Stimulated activated CD4-positive, alpha-beta T cell treated with anti-CD3 and anti-CD28 coated beads, TNF-alpha, amount 100 ng/mL, for 24 hours (primary cell): ENCODE measurements around the gene TRIM63.

Experiments
- DNase-seq, 3 experiments: peaks; one replicate each; pipeline ENCODE4 v3.0.0-alpha.2; 2020; ENCODE audit warnings: low read depth in 3 of 3

The TRIM63 gene

GRCh38 chr1:26034504-26035202, 32.8 kb downstream of the TRIM63 start:
- DNase-seq: no peak

DNA sequence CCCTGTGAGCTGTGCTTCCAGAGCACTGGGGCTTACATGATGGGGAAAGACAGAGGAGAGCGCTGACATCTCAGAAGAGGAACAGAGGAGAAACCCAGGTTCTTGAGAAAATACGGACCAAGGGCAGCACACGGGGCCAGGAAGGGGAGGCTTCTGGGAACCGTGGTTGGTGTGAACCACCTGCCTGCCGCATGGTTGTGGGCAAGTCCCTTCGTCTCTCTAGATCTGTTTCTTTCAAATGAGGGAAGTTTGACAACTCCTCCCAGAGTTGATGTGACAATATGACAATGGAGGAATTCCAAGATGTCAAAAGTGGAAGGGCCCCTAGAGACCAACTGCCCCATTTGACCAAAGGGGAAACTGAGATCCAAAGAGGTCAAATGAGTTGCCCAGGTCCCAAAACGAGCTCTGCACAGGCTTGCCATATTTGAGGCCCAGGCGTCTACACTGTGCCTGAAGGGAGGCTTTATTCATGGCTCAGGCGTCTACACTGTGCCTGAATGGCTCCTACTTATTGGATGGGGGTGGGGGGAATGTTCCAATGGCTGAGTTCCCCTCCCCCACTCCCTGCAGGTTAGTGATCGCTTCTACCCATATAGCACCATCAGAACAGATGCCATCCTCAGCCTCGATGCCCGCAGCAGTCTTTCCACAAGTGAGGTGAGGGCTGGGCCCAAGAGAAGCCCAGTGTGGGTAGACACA, 34.6 kb downstream of the TRIM63 start:
- DNase-seq: no peak

GRCh38 chr1:26031611-26032220, 35.7 kb downstream of the TRIM63 start:
- no peak for DNase-seq

DNA sequence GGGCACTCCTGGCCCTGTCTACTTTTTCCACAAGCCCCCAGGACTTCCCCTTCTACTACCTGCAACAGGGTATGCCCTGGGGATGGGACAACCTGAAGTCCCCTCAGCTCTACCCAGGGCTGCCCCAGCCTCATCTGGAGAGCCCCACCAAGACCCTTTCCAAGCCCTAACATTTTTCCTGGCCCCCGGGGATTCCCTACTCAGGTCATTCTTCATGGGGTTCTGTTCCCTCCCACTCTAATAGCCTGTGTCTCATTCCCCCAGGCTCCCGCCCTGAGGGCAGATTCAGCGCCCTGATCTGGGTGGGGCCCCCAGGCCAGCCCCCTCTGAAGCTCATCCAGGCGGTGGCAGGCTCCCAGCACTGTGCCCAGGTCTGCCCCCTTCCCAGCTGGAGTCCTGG, 36.2 kb downstream of the TRIM63 start:
- no peak for DNase-seq

- DNase-seq: no peak
Observed at GRCh38 chr1:26029864-26030481, 37.5 kb downstream of the TRIM63 start.

DNA sequence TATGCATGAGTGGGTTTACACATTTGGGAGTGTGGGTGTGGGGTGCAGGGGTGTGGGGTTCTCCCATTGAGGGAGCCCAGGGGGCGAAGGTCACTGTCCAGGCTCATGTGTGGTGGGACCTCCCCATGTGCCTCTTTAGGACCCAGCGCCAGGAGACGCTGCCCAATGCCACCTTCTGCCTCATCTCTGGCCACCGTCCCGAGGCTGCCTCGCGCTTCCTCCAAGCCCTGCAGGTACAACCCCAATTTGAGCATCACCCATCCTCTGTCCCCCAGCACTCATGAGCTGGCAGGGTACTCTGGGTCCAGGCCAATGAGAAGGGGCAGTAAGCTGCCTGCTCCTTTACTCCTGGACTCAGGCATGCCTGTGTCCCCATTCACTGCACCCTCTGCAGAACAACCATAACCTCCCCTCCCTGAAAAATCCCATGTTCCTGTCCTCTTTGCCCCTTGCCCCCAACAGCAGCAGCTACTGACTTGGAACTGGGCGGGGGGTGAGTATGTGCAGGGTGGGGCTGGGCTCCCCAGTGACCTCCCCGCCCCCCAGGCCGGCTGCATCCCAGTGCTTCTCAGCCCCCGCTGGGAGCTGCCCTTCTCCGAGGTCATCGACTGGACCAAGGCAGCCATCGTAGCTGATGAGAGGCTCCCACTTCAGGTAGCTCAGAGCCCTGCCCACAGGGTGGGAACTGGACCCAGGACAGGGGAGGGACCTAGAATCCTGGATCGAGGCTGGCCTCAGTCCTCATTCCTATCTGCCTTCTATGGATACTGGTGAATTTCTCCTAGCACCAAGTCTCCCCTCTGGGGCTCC, 38.2 kb downstream of the TRIM63 start:
- DNase-seq: no peak

DNA sequence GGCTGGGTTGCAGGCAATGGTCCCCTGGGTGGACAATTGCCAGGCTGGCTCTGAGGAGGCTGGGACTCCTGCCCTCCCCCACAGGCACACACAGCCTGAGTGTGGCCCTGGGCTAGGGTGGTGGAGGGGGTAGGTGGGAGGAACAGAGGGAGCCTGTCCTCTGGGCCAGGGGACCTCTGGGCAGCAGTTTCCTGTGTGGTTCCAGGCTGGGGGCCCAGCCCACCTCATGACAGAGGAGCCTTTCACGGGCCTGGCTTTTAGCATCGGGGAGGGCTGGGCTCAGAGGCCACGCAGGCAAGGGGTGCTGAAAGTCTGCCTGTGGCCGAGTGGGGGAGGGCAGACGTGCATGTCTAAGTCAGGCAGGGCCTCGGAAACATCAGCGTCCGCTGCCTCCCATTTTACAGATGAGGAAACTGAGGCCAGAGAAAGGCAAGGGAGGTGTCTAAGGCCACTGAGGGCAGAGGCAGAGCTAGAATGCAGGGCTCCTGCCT, 38.9 kb downstream of the TRIM63 start:
- DNase-seq: no peak

DNA sequence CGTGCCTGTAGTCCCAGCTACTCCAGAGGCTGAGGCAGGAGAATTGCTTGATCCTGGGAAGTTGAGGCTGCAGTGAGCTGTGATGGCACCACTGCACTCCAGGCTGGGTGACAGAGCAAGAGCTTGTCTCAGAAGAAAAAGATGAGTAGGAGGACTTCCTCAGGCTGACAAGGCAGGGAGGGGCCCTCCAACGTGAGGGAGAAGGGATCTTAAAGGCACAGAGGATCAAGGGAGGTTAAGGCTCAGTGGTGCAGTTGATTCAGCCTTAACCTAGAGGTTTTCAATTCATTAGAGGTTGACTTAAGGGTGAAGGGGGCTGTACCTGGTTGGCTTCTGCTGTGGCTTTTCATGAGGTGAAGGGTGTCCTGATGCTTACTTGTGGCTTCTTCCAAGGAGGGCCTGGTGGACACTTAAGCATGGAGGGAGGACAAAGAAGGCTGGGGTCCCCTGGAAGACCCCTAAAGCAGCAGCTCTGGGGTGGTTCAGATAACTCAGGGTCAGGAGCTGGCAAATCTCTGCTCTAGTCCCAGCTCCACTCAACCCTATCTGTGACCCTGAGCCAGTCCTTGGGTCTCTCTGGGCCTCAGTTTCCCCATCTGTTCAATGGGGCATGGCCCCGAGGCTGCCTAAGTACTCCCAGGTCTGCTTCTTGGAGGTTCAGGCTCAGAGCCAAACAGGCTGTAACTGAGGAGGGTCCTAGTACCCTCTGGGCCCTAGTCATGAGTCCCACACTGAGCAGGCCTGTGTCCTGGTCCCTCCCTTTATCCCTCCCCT, 39.5 kb downstream of the TRIM63 start:
- DNase-seq: no peak

DNA sequence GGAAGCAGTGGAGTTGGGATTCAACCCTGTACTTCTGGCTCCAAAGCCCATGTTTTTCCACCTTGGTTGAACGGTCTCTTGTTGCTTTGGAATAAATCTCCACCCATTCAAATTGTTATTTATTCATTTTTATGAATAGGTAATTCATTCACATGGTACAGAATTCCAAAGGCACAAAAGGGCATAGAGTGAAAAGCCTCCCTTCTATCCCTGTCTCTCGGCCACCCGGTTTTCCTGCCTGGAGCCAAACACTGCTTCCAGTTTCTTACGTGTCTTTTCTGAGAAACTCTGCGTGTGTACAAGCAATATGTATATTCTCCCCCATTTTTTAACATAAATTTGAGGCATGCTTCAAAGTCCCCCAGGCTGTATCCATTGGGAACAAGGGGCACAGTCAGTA, 41.9 kb downstream of the TRIM63 start:
- DNase-seq: no peak

DNA sequence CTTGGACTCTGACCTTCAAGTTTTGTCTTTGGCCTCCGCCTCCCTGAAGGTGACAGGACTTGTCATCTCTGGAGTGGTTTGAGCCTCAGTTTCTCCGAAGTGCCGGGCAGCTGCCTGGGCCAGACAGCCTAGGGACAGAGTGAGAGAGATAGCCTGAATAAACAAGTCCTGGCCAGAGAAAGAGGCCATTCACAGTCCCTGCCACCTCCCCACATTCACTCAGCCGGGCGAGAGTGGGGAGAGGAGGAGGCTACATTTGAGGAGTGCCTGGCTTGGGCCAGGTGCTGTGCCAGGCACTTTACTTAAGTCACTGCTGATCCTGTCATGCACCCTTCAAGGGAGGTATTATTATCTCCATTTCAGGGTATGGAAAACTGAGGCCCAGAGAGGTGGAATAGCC, 42.4 kb downstream of the TRIM63 start:
- no peak for DNase-seq

DNA sequence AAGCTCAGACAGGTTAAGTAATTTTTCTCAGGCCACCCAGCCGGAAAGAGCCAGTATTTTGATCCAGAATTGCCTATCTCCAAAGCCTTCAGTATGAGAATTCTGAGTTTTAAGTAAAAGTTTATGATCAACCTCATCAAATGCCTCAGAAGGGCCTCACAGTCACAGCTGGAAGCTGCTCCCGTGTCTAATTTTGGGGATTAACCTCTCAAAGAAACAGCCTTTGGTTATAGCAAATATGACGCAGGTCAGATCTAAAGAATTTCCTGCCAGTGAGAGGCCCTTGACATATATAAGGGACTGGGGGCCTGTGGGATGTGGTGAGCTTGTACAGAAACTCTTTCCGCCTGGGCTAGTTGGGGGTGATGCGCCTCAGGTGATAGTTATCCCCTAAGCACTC, 43.6 kb downstream of the TRIM63 start:
- DNase-seq: no peak

DNA sequence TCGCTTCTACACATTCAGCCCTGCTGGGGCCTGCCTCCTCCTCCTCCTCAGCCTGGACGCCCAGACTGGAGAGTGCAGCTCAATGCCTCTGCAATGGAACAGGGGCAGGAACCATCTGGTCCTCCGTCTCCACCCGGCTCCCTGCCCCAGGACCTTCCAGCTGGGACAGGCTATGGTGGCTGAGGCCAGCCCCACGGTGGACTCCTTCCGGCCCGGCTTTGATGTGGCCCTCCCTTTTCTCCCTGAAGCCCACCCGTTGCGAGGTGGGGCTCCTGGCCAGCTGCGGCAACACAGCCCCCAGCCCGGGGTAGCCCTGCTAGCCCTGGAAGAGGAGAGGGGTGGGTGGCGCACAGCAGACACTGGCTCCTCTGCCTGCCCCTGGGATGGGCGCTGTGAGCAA, 44.4 kb downstream of the TRIM63 start:
- no peak for DNase-seq

- DNase-seq: no peak
Observed at GRCh38 chr1:26022404-26022779, 45.0 kb downstream of the TRIM63 start.

GRCh38 chr1:26021647-26022403, 45.6 kb downstream of the TRIM63 start, which contains the start of gene EXTL1:
TSS of gene EXTL1 (plus strand) at chr1:26021775. CDS start at chr1:26022647, 872 bp downstream.
- no peak for DNase-seq

- DNase-seq: no peak
Observed at GRCh38 chr1:26020941-26021646, 46.3 kb downstream of the TRIM63 start.

DNA sequence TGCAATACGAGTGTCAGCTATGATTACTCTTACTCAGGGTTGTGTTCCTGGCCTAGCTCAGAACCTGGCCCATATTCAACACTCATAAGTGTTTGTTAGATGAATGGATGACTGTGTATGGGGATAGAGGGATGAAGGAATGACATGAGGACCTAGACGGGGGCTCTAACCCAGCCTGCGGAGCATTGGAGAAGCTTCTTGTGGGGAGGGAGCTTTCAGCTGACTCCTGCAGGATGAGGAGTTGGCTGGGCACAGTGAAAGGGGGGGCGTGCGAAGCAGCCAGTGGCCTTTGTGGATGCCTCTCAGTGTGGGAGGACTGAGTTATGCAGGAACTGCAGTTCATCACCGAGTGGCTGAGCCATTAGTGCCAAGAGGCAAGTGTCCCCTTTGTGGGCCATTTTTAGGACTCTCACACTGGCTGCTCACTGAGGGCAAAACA, 47.1 kb downstream of the TRIM63 start:
- no peak for DNase-seq

GRCh38 chr1:26019641-26020315, 47.7 kb downstream of the TRIM63 start:
- no peak for DNase-seq

DNA sequence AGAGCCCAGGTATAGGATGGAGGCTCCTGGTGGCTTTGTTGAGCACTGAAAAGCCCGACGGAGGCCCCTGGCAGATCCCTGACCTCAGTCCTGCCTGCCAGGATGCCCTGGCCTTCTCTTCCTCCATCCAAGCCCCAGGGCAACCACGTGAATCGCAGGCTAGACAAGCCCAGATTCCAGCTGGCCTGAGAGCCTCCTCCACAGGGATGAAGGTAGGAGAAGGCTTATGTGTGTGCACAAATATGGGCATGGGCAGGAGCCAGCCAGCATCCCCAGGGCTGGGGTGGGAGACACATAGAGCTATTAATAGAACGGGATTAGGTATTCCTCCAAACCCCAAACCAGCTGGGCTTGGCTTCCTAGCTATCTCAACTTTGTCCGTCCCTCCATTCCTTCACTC, 49.8 kb downstream of the TRIM63 start:
- no peak for DNase-seq
